ENCODE measurements around the gene NFKBIB.

DNA sequence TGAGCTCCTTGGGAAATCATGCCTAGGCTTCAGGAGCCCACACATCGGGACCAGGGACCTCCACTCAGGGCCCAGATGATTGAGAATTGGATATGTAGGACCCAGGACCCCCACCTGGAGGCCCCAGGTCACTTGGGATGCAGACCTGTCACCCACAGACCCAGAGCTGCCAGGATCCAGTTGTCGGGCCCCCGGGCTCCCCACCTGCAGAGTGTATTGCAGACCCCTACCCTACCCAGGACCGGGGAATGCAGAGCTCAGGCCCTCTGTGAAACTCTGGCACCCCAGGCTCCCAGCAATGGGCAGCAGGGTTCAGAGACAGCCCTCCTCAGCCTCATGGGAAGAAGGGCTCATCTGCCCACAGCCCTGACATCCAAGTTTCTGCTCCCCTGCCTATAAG, 5.9 kb downstream of the NFKBIB start:
- TF ChIP-seq, protein P1, sequence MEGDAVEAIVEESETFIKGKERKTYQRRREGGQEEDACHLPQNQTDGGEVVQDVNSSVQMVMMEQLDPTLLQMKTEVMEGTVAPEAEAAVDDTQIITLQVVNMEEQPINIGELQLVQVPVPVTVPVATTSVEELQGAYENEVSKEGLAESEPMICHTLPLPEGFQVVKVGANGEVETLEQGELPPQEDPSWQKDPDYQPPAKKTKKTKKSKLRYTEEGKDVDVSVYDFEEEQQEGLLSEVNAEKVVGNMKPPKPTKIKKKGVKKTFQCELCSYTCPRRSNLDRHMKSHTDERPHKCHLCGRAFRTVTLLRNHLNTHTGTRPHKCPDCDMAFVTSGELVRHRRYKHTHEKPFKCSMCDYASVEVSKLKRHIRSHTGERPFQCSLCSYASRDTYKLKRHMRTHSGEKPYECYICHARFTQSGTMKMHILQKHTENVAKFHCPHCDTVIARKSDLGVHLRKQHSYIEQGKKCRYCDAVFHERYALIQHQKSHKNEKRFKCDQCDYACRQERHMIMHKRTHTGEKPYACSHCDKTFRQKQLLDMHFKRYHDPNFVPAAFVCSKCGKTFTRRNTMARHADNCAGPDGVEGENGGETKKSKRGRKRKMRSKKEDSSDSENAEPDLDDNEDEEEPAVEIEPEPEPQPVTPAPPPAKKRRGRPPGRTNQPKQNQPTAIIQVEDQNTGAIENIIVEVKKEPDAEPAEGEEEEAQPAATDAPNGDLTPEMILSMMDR (IDR thresholded peaks at IDR 0.05; ENCODE audit: low read depth, low read length) = no peak
- no peak for TF ChIP-seq EZH2phosphoT487 (IDR thresholded peaks at IDR 0.05; ENCODE audit: low read depth)
